Upper lobe of left lung (tissue), 6 donors: ENCODE results near the gene CEP41. TPM values are rescaled to one million over a fixed set of nuclear protein-coding genes. Genes with fewer than 3 reads are reported as not detected.

Experiments used
- ATAC-seq, 2 donors: fragments of 200-7000 bp; cut with Tn5 transposase; one replicate each; pipeline ENCODE4 v1.9.1; 2022; ENCODE audit warnings: mild to moderate bottlenecking in 2 of 2, moderate library complexity in 2 of 2; ENCODE audit not compliant: low FRiP score in 2 of 2
- DNase-seq, 2 donors: peaks; one replicate each; pipeline ENCODE4 v3.0.0-alpha.2; 2019 to 2020
- H3K27ac ChIP-seq, 4 donors: fragments of 200-600 bp; sonication (generic); one replicate each; pipeline ENCODE4 v1.5.1; 2016 to 2019
- H3K27me3 ChIP-seq, 4 donors: fragments of 200-600 bp; sonication (generic); one replicate each; pipeline ENCODE4 v1.5.1; 2017 to 2019
- H3K36me3 ChIP-seq, 4 donors: fragments of 200-600 bp; sonication (generic); one replicate each; pipeline ENCODE4 v1.5.1; 2016 to 2019
- H3K4me1 ChIP-seq, 4 donors: fragments of 200-600 bp; sonication (generic); one replicate each; pipeline ENCODE4 v1.5.1; 2018 to 2019
- H3K4me3 ChIP-seq, 4 donors: fragments of 200-600 bp; sonication (generic); one replicate each; pipeline ENCODE4 v1.5.1; 2017 to 2019; ENCODE audit warnings: mild to moderate bottlenecking in 2 of 4, moderate library complexity in 1 of 4
- H3K9me3 ChIP-seq, 4 donors: fragments of 200-600 bp; sonication (generic); one replicate each; pipeline ENCODE4 v1.5.1; 2018 to 2019
- CTCF ChIP-seq, 6 experiments: fragments of 450-650 bp in 4 of 6; fragments of 200-600 bp in 2 of 6; sonication (generic) in 2 of 6; IDR thresholded peaks; one replicate each; pipeline ENCODE4 v1.5.1; 2016 to 2019; ENCODE audit warnings: antibody characterized with exemption in 6 of 6
- EP300 ChIP-seq, 4 donors: sonication (generic); formaldehyde crosslinking; IDR thresholded peaks; one replicate each; pipeline ENCODE4 v1.5.1; 2017; ENCODE audit warnings: antibody characterized with exemption in 4 of 4, control low read depth in 2 of 4
- POLR2A ChIP-seq, 4 donors: fragments of 450-650 bp; IDR thresholded peaks; one replicate each; pipeline ENCODE4 v1.5.1; 2016 to 2017; ENCODE audit warnings: antibody characterized with exemption in 4 of 4, mild to moderate bottlenecking in 2 of 4
- POLR2AphosphoS5 ChIP-seq, 2 donors: sonication (generic); formaldehyde crosslinking; IDR thresholded peaks; one replicate each; pipeline ENCODE4 v1.5.1; 2017; ENCODE audit warnings: antibody characterized with exemption in 2 of 2
- WGBS, 2 donors: methylation state at CpG; one replicate each; pipeline ENCODE4 v1.1.5; 2017 to 2018; 5-methylcytosine and 5-hydroxymethylcytosine counted together
- total RNA-seq, 6 donors: library from RNA; depleted of rRNA in 4 of 6; stranded (reverse); fragments of >200 nt in 4 of 6; gene quantifications; one replicate each; pipeline versions ENCODE4 v1.1.0 to v1.2.1, GENCODE V29; 2016 to 2021
- donor health status: DM: no; HTN: no; CAD: no; lungs with moderate emphysema.
- donor health status: DM: no; HTN: yes; CAD: no; lungs with severe emphysema.

CEP41 gene
- total RNA-seq, 6 donors from 2014 or later, result 4.3 to 11.5 (median 7.2) TPM

- Histone ChIP-seq H3K4me1 (peaks cover 0 to 6% (median 0%) of the 10 kb centered on the region in 4 donors), H3K36me3 (no peaks in the 10 kb centered on the region), H3K4me3 (no peak overlapping the region), H3K27ac (peak overlapping the region in 1 of 4 donors; percentile 49), H3K27me3 (no peaks in the 10 kb centered on the region), H3K9me3 (no peaks in the 10 kb centered on the region)
- DNase-seq, result no peak
- WGBS, 2 donors, result 80 to 84% methylated on average over 5 of the region's 5 CpGs
- ATAC-seq, result peak in 1 of 2 donors; percentile 89
- TF ChIP-seq POLR2AphosphoS5 (IDR thresholded peaks at IDR 0.05) (no peak), CTCF (IDR thresholded peaks at IDR 0.05) (no peak)
Measured at GRCh38 chr7:130393101-130393561, 47.7 kb downstream of the CEP41 start.

GRCh38 chr7:130390486-130390885, 50.3 kb downstream of the CEP41 start:
- DNase-seq (no peak), ATAC-seq (no peak)
- Histone ChIP-seq H3K4me3 (no peak overlapping the region), H3K27ac (no peak overlapping the region), H3K36me3 (no peaks in the 10 kb centered on the region), H3K9me3 (no peaks in the 10 kb centered on the region), H3K27me3 (no peaks in the 10 kb centered on the region), H3K4me1 (no peaks in the 10 kb centered on the region)
- TF ChIP-seq EP300 (IDR thresholded peaks at IDR 0.05), result no peak
- TF ChIP-seq CTCF (IDR thresholded peaks at IDR 0.05), result no peak
- no peak for TF ChIP-seq POLR2A (IDR thresholded peaks at IDR 0.05)
- WGBS, 2 donors, result 68 to 83% methylated on average over 1 of the region's 1 CpG

- Histone ChIP-seq H3K4me1 (no peaks in the 10 kb centered on the region), H3K4me3 (no peak overlapping the region), H3K9me3 (no peaks in the 10 kb centered on the region), H3K36me3 (no peaks in the 10 kb centered on the region), H3K27ac (no peak overlapping the region), H3K27me3 (no peaks in the 10 kb centered on the region)
- ATAC-seq (no peak), DNase-seq (no peak)
- TF ChIP-seq EP300 (IDR thresholded peaks at IDR 0.05), result no peak
- no peak for TF ChIP-seq POLR2AphosphoS5 (IDR thresholded peaks at IDR 0.05)
- TF ChIP-seq CTCF (IDR thresholded peaks at IDR 0.05), result no peak
- no peak for TF ChIP-seq POLR2A (IDR thresholded peaks at IDR 0.05)
- WGBS, 2 donors, result 73 to 96% methylated on average over 2 of the region's 2 CpGs
Measured at GRCh38 chr7:130388671-130389070, 52.1 kb downstream of the CEP41 start.

GRCh38 chr7:130387628-130388403, 53.0 kb downstream of the CEP41 start:
- WGBS, 2 donors, result 92 to 94% methylated on average over 10 to 12 of the region's 12 CpGs
- no peak for TF ChIP-seq EP300 (IDR thresholded peaks at IDR 0.05)
- TF ChIP-seq POLR2A (IDR thresholded peaks at IDR 0.05), result no peak
- no peak for TF ChIP-seq POLR2AphosphoS5 (IDR thresholded peaks at IDR 0.05)
- TF ChIP-seq CTCF (IDR thresholded peaks at IDR 0.05), result no peak
- Histone ChIP-seq H3K4me3 (no peak overlapping the region), H3K27ac (no peak overlapping the region), H3K4me1 (no peaks in the 10 kb centered on the region), H3K27me3 (no peaks in the 10 kb centered on the region), H3K9me3 (no peaks in the 10 kb centered on the region), H3K36me3 (no peaks in the 10 kb centered on the region)
- no peak for DNase-seq
- no peak for ATAC-seq

GRCh38 chr7:130387306-130387627, 53.5 kb downstream of the CEP41 start:
- Histone ChIP-seq H3K4me1 (no peaks in the 10 kb centered on the region), H3K36me3 (no peaks in the 10 kb centered on the region), H3K27ac (no peak overlapping the region), H3K27me3 (no peaks in the 10 kb centered on the region), H3K9me3 (no peaks in the 10 kb centered on the region), H3K4me3 (no peak overlapping the region)
- DNase-seq (no peak), ATAC-seq (no peak)
- WGBS, 2 donors, result 81 to 93% methylated on average over 3 of the region's 3 CpGs
- TF ChIP-seq EP300 (IDR thresholded peaks at IDR 0.05), result no peak
- TF ChIP-seq POLR2A (IDR thresholded peaks at IDR 0.05), result no peak
- TF ChIP-seq CTCF (IDR thresholded peaks at IDR 0.05), result no peak
- TF ChIP-seq POLR2AphosphoS5 (IDR thresholded peaks at IDR 0.05), result no peak
